Thyroid gland (tissue), 4 donors: ENCODE measurements around the gene TRAF3IP1.

Experiments used
- CTCF ChIP-seq, 6 experiments: fragments of 200-600 bp in 3 of 6; fragments of 450-650 bp in 3 of 6; sonication (generic) in 3 of 6; IDR thresholded peaks; one replicate each; pipeline ENCODE4 v1.5.1; 2016 to 2019; ENCODE audit warnings: antibody characterized with exemption in 6 of 6, mild to moderate bottlenecking in 2 of 6, inconsistent platforms in 1 of 6, moderate library complexity in 1 of 6
- POLR2A ChIP-seq, 2 donors: fragments of 450-650 bp; IDR thresholded peaks; one replicate each; pipeline ENCODE4 v1.6.1; 2017; ENCODE audit warnings: antibody characterized with exemption in 2 of 2, mild to moderate bottlenecking in 2 of 2, moderate library complexity in 1 of 2

DNA sequence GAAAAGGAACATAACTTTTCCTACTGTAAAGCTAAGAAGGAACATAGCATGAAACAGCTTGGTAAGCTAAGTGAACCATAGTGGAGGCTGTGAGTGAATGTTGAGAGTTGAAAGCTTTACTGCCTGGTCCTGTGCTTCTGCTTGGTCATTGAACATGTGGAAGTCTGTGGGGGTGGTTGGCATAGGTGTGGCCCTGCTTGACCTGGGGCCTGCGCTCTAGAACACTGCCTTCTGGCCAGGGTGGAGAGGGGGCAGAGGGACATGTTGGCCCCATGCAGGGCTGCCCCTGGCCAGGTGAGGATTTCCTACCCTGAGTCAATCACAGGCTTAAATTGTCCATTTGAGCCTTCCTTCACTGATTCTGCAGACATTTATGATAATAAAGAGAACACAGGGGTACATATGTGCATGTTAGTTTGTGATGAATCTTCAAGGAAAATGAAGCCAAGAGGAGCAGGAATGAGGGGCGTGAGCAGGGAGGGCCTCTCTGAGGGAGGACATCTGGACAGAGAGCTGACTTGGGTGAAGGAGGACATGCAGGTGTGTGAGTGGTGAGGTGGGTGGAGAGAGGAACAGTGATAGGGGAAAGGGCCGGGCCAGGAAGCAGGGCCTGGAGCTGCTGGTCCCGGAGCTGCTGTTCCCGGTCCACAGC lies 16.6 kb downstream of the TRAF3IP1 start:
- TF ChIP-seq CTCF (IDR thresholded peaks at IDR 0.05), result no peak
- TF ChIP-seq POLR2A (IDR thresholded peaks at IDR 0.05), result no peak
